ENCODE measurements around the gene SSR4.
"Not testable (repeated sequence)": the region's sequence is repeated elsewhere in the genome, so short reads cannot be mapped to it uniquely, and the experiment has no call there.

Gene SSR4

DNA sequence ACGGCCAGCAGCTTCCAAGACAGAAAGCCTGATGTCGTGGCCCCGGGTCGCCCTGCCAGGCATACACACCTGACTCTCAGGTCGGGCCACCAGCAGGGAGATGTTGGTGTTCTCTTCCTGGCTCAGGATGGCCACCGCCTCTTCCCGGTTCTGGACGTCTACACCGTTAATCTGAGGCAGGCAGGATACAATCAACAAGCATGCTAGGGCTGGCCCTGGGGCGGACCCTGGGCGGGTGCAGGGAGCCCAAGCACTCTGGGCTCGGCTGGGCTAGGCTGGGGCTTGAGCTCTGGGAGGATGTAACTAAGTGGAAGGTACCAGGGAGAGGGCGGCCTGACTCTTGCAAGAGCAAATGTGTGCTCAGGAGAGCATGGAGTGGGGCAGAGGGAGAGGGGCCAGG, 11.0 kb downstream of the SSR4 start:
- DNase-seq (ENCODE audit: low read depth): no peak

DNA sequence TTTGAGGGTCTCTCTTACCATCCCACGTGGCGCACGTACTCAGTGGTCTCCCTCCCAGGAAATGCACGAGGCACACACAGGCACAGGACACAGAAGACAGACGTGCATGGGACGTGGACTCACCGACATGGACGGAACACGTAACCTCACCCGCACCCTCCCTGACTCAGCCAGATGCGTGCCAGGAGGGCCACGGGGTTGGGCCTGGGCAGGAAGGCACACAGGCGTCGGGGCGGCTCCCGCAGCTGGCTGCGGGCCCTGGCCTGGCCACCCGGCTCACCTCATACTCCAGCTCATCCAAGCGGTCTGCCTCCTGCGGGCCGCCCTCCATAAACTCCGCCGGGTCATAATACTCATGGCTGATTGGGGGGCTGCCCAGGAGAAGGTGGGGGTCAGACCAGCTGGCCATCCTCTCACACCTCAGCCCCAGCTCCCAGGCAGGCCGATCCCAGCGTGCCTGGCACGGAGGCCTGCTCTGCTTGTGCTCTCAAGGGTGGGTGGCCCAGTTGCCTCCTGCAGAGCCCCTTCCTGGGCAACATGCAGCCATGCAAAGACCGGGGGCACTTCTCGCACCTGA, 12.6 kb downstream of the SSR4 start:
- DNase-seq (ENCODE audit: low read depth): no peak

DNA sequence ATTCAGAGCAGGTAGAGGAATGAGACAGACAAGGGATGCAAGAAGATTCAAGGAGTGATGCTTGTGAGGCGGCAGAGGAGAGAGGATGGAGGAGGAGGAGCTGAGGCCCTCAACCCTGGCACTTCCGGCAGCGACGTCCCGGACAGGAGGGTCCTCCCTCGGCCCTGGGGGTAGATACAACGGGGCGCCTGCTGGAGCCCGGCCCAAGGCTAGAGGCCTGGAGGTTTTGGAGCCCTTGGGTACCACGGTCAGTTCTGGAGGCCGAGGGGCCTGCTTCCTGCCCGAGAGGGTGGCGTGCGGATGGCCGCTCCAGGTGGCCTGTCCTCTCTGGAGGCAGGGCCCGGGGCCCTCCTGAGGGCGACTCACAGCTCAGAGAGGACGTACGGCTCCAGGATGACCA, 13.5 kb downstream of the SSR4 start:
- no peak for DNase-seq (ENCODE audit: low read depth)

DNA sequence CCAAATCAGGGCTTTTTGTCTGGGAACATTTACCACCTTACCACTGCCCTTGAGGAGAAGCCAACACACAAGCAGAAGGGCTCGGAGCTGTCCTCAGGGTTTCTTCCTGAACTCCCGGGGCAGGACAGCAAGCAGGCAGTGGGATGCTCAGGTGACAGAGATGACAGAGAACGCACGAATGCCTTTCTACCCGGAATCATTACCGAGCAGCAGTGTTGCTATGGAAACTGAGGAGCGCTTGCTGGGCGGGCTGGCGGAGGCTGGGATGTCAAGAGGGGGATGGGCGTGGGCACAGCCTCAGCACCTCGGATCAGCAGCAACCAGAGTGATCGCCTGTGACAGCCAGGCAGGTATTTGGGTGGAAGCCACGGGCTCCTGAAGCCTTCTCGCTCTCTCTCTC, 17.8 kb downstream of the SSR4 start:
- no peak for DNase-seq (ENCODE audit: low read depth)

DNA sequence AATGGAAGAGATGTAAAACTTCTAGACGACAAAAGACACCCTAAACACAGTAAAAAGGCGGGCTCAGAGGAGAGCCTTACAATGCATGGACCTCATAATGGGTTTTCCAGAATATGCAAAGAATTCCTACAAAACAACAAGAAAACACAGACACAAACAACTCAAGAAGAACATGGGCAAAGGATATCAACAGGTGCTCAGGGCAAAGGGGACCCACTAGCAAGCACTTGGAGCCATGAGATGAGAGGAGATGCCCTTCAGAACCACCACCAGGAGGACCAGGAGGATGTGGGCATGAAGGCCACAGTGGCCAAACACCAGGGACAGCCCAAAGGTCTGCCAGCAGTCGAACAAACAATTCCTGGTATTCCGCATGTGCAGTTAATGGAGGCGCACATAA, 18.7 kb downstream of the SSR4 start:
- DNase-seq (ENCODE audit: low read depth): no peak

DNA sequence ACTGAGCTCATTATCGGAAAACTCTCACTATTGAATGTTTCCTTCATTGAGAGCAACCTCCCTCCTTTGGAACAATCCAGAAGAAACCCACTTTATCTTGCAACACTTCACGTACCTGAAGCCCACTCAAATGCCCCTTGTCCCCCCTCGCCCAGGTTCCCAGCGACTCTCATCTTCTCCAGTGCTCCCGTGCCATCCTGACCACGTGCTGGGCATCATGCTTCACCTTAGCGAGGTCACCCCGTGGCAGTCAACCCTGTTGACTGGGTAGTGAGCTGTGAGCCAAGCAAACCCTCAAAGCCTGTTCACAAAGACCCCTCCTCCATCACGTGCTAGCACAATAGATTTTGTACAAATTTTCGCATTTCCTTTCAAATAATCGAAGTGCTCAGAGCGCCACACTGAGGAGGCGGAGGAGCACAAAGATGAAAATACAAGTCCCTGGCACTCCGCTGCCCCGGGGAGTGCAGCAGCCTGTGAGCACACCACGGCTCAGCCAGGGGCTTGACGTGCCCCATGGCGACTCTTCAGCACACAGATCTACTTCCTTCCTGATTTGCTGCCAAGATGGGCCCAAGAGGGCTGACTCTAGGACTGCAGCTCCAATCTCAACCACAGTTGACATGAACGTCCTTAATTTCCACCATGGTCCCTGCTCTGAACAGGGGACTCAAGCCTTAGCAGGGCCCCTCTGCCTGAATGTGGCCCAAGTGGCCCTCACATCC, 20.3 kb downstream of the SSR4 start:
- DNase-seq (ENCODE audit: low read depth): no peak

DNA sequence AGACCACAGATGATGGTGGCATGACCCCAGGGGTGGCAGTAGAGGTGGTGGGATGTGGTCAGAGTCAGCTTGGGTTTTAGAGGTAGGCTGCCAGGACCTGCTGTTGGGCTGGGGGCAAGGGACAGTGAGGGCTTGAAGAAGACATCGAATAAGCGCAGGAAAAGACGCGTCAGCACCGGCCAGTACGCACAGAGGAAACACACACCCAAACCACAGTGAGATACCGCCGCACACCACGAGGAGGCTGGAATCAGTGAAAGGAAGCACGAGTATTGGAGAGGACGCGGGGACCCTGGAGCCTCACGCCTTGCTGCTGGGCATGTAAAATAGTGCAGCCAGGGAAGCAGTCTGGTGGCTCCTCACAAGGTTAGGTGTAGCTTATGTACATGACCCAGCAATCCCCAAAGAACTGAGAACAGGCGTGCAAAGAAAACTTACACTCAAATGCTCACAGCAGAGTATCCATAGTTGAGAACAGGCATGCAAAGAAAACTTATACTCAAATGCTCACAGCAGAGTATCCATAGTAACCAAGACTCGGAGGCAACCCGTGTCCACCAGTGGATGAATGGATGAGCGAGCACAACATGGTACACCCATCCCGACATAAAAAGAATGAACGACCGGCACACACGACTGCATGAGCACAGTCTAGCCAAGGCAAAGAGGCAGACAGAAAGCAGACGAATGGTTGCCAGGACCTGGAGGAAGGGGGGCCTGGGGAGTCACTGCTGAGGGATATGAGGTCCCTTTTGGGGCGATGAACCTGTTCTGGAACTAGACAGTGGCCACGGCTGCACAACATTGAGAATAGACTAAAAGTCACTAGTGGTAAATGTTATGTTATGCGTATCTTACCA, 22.6 kb downstream of the SSR4 start:
- DNase-seq (ENCODE audit: low read depth): no peak

DNA sequence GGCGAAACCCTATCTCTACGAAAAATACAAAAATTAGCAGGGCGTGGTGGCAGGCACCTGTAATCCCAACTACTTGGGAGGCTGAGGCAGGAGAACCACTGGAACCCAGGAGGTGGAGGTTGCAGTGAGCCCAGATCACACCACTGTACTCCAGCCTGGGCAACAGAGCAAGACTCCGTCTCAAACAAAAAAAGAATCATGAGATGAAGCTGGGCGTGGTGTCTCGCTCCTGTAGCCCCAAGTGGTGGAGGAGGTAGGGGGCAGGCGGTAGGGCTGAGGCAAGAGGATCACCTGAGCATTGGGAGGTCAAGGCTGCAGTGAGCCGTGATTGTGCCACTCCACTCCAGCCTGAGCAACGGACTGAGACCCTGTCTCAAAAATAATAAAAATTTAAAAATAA, 23.6 kb downstream of the SSR4 start:
- not testable (repeated sequence) for DNase-seq (ENCODE audit: low read depth)

DNA sequence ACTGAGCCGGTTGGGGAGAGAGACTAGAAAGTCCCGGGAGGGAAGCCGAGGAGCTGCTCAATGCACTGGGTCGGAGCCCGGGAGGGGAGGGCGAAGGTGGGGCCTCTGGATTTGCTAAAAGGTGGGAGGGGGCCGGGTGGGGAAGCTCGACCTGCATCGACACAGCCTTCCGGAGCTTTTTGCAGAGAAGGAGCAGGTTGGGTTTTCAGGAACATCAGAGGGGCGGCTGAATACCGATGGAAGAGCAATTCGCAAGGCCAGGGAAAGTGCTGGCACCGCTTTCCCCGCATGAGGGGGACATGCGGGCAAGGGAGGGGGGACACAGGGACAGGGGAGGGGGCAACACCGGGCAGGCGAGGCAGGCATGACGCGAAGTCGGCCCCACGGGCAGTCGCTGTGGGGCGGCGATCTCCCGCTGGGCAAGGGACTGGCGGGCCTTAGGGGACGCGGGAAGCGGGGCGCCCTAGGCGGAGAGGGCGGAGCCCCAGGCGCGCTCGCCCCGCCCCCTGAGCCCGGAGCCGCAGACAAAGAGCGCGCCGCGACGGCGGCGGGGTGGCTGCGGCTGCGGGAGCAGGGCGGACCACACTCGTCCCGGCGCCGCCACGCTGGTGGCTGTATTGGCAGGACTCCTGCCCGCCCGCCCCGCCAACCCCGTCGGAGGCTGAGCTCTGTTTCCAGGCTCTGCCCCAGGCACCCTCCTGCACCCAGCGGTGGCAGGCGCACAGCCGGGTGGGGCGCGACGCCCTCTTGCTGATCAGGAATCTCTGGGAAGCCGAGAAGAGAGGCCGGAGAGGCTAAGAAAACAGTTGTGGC, 24.3 kb downstream of the SSR4 start:
- DNase-seq (ENCODE audit: low read depth): no peak

DNA sequence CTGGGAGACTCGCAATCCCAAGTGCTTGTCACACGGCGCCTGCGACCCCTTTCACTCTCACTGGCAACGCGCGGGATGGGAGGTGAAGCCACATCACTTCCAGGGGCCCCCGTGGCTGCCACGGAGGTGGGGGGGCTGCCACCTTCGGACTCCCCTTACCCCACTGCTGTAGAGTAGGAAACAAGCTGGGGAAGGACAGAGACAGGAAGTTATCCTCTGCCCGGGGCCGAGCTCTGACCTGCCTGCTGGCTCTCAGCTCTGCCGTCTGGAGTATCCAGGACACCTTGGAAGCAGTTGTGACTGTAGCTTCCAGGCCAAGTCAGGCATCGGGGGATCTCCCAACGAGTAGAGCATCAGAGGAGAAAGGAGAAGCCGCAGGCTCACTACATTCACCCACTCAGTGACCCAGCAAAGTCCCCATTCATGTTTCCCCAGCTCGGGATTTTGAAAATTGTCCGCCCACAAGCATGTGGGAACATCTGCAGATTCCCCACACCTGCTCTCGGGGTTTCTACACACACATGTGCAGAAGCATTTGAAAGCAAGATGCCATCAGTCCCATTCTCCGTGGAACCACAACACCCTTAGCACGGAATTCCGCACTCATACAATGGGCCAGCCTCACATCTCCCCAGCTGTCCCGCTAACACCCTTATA, 25.0 kb downstream of the SSR4 start:
- DNase-seq (ENCODE audit: low read depth): no peak

DNA sequence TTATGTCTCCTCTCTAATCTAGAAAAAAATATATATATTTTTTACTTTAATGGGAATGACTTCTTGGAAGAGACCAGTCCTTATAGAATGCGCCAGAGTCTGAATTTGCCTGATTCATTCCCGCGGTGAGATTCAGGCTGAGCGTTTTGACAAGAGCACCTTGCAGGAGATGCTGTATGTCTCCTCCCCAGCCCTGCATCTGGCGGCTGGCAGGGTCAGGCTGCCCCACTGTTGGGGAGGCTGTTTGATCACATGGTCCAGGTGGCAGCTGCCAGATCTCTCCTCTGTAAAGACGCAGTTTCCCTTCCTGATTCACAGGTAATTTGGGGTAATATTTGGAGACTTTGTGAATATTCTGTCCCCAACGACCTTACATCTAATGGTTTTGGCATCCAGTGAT, 26.1 kb downstream of the SSR4 start:
- no peak for DNase-seq (ENCODE audit: low read depth)

DNA sequence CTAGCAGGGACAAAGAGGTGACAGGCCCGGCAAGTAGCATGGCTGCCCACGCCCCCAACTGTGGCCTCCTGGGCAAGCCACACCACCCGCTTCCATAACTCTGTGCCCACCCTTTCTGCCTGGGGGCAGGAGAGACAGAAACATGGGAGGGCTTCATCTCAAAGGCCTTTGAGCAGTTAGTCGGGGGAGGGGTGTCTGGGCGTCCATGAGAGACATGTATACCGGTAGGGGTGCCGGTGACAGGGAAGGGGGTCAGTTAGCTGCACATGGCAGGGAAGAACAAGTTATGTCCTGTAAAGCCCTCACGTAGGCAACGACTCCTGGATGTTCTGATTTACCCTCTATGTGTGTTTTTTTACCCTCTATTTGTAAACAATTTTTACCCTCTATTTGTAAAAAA, 26.6 kb downstream of the SSR4 start:
- DNase-seq (ENCODE audit: low read depth): no peak

DNA sequence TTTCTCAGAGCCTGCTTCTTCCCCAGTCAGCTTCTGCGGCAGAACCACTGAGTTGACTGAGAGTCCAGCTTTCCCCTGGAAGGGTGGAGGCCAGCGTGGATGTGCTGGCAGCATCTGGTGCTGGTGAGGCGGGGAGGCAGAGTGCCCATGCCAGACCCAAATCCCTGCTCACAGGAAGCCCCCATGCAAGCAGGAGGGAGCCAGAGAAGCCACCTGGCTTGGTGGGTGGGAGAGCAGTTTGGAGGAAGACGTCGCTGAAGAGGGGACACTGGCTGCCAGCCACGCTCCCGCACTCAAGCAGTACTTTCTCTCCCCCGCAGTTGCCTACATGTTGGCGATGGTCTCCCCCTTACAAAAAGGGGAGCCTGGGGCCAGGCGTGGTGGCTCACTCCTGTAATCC, 29.9 kb downstream of the SSR4 start:
- no peak for DNase-seq (ENCODE audit: low read depth)

DNA sequence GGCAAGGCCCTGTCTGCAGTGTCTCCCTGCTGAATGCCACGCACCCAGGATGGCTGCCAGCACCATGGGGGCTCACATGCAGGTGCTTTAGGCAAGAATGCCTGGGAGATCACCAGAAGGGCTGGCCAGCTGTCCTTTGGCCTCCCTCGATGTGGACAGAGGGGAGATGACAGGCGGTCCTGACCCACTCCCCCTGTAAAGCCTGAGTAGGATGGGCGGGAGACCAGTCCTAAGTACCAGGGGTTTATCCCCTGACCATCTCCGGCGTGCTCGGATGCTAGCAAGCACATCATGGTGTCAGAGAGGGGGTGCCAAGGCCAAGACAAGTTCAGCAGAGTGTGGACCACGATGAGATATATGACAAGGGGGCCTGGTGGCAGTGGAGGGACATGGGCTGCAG, 30.6 kb downstream of the SSR4 start:
- no peak for DNase-seq (ENCODE audit: low read depth)

DNA sequence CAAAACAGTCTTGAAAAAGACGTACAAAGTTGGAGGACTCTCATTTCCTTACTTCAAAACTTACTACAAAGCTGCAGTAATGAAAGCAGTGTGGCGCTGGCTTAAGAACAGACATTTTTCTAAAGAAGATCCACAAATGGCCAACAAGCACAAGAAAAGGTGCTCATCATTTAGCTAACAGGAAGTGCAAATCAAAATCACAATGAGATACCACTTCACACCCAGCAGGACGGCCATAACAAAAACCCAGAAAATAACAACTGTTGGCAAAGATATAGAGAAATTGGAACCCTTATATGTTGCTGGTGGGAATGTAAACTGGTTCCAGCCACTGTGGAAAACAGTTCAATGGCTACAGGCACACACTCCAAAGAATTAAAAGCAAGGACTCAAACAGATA, 32.5 kb downstream of the SSR4 start:
- no peak for DNase-seq (ENCODE audit: low read depth)

DNA sequence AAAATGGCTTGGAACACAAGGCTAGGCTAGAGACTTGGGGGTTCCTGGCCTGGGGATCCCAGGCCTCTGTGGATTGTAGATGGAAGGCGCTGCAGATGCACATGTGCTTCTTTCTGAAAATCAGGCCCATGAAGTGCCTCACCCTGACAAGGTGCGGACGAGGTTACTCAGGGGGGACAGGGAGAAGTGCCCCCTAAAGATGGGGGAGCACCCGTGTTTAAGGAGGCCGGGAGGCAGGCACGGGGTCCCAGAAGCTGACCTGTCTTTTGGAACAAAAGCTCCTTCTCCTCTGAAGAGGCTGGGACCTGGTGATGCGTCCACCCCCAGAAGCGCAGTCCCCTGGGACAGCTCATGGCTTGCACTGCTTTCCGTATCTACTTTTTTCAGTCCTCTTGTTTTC, 33.4 kb downstream of the SSR4 start:
- no peak for DNase-seq (ENCODE audit: low read depth)

DNA sequence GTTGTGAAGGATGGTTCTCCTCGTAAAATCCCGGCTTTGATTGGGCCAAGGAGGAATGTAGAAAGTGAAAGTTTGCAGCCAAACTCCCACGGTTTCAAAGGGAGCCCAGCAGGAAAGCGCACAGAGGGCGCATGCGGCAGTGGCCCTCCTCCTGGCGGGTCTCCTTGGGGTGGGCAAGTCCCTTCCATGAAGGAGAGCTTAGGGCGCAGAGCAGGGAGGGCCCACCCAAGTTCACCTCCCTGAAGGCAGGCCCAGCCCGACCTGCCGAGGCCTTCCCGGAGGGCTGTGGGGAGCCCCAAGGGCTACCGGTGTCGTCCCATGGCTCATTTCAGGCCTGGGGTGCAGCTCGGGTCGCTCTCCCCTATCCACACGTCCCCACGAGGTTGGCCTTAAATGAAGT, 33.8 kb downstream of the SSR4 start:
- no peak for DNase-seq (ENCODE audit: low read depth)

DNA sequence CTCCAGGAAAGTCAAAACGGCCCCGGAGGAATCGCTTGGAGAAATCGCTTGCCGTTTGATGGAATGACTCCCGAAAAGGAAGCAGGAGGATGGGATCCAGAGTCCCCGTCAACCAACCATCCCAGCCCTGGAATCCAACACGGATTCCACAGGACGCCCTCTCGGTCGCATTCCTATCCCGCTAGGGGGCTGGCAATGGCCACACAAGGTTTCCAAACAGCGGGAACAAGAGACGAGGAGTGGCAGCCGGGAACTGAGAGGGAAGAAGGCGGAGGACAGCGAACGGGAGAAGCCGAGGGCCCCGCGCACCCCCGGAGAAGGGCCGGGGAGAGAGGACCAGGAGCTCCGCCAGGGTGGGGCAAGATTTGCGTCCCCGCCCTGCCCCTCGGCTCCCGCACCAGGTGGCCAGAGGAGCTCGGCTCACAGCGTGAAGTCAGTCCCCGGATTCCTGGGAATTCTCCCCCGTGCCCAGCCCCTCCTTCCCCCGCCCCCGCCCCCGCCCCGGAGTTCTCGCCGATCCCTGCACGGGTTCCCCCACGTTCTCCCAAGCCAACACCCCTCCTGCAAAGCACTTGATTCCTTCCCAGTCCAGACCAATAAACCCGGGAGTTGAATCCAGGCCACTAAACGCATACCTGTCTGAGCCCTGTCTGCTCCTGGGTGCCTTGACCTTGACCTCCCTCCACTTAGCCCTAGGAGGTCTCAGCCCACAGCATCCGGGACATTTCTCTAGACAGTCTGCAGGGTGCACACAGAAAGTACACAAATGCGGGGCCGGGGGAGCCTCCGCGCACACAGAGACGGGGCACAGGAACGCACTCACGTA, 34.5 kb downstream of the SSR4 start:
- DNase-seq (ENCODE audit: low read depth): no peak

DNA sequence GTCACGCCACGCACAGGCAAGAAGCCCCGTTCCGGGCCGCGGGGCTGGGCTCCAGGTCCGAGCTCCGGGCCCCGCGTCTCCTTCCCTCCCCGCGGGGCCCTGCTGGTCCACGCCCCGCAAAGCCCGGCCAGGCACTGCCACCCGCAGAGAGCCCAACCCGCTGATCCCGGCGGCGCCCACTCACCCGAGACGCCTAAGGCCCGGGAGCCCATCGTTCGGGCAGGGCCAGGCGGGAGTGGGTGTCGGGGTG, 35.0 kb downstream of the SSR4 start:
- DNase-seq (ENCODE audit: low read depth): no peak

DNA sequence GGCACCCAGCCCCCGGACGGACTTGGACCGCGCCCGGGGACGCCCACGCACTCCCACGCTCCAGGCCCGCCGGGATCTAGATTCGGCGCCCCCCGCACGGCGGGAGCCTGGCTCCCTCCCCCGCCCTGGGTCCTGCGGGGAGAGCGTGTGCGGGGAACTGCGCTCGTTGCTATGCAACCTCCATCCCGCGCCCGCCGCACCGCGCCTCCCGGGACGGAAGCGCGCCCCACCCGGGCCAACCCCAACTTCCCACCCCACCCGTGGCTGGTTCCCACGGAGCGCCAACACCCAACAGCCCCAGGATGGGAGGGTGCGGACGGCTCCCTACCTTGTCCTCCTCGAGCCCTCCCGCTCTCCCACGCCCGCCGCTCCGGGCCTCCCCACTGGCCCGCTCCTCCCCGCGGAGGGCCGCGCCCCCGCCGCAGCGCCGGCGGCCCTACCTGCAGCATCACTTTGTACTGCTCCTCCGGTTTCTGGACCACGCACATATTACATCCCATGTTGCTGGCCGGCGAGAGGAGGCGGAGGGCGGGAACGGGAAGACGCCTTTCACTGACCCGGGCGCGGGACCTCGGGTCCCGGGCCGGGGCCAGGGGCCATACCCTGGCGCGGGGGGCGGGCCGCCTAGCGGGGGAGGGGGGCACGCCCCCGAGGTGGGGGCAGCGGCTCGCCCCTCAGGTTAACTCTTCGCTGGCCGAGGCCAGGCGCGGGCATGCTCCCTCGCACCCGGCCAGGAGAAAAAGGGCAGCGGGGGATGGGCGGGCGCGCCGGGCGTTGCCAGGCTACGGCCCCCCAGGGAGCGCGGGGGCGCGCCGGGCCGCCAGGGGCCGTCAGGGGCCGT, 35.6 kb downstream of the SSR4 start, which contains the start of gene PDZD4:
Gene PDZD4 (minus strand): TSS at position 746 of the 841 bp plus-strand sequence. CDS start 246 bp downstream, at position 500.
- DNase-seq (ENCODE audit: low read depth): no peak

Data from stimulated activated CD8-positive, alpha-beta memory T cell treated with anti-CD3 and anti-CD28 coated beads, Interleukin-7, amount 100 ng/mL, for 24 hours (primary cell).